HepG2 (cell line): ENCODE data around the gene C1QTNF1. TPM values are rescaled to one million over a fixed set of nuclear protein-coding genes. Genes with fewer than 3 reads are reported as not detected.

Experiments used
- ARNT ChIP-seq: fragments of 450-650 bp; IDR thresholded peaks from 2 replicates; pipeline ENCODE4 v1.6.1; 2017
- DNMT3B ChIP-seq: conservative IDR thresholded peaks from 2 replicates; pipeline ENCODE4 v1.6.1; 2016; ENCODE audit warnings: missing biosample characterization, control low read depth
- ETV5 ChIP-seq: IDR thresholded peaks from 2 replicates; pipeline ENCODE4 v1.6.1; 2018; ENCODE audit warnings: missing biosample characterization, missing genetic modification reagents, inconsistent platforms, borderline replicate concordance
- SOX6 ChIP-seq, 2 experiments: fragments of 450-650 bp in 1 of 2; sonication (generic) in 1 of 2; formaldehyde crosslinking in 1 of 2; IDR thresholded peaks; 2 replicates each; pipeline versions ENCODE4 v1.4.0 to v1.6.1; 2017 to 2020; ENCODE audit warnings: antibody characterized with exemption in 1 of 2, mild to moderate bottlenecking in 1 of 2, missing genetic modification reagents in 1 of 2
- XRCC5 ChIP-seq: fragments of 200-400 bp; formaldehyde crosslinking; optimal IDR thresholded peaks from 2 replicates; pipeline ENCODE3; 2017; ENCODE audit warnings: mild to moderate bottlenecking, low read length
- ZNF441 ChIP-seq: sonication (generic); formaldehyde crosslinking; IDR thresholded peaks from 2 replicates; pipeline ENCODE4 v1.7.0; 2021; ENCODE audit warnings: missing genetic modification reagents, borderline replicate concordance
- ZNF589 ChIP-seq: sonication (generic); formaldehyde crosslinking; conservative IDR thresholded peaks from 2 replicates; pipeline ENCODE4 v1.8.0; 2022; ENCODE audit warnings: mild to moderate bottlenecking, moderate library complexity, missing genetic modification reagents
- polyA plus RNA-seq, 8 experiments: library from polyadenylated mRNA; depleted of rRNA in 3 of 8; stranded (reverse) in 7 of 8; unstranded in 1 of 8; fragments of >200 nt; fragmentation: Illumina TruSeq in 4 of 8; extraction: Trizol in 4 of 8; gene quantifications; 2 replicates each; pipeline versions ENCODE4 v1.2.1 to v1.2.3, GENCODE V29; 2011 to 2016; ENCODE audit warnings: low read depth in 4 of 8, missing spikeins in 1 of 8, mixed read lengths in 1 of 8; ENCODE audit not compliant: insufficient read depth in 1 of 8
- total RNA-seq, 5 experiments: library from RNA; depleted of rRNA; stranded (reverse); fragments of >200 nt; fragmentation: Illumina TruSeq; extraction: Trizol; gene quantifications; 2 replicates each; pipeline ENCODE4 v1.2.3, GENCODE V29; 2016; ENCODE audit warnings: low read depth in 1 of 5
- TF ChIP-seq, protein P1 (sequence below), 2 experiments: sonication (generic) in 1 of 2; formaldehyde crosslinking in 1 of 2; IDR thresholded peaks; 2 replicates each; pipeline versions ENCODE4 v1.4.0 to v1.6.1; 2018 to 2020; ENCODE audit warnings: missing genetic modification reagents in 2 of 2, borderline replicate concordance in 1 of 2, low read depth in 1 of 2, mild to moderate bottlenecking in 1 of 2, missing biosample characterization in 1 of 2
- TF ChIP-seq, protein P2 (sequence below): IDR thresholded peaks from 2 replicates; pipeline ENCODE4 v1.6.1; 2012; ENCODE audit warnings: inconsistent platforms
- TF ChIP-seq, protein P3 (sequence below): sonication (generic); formaldehyde crosslinking; IDR thresholded peaks from 2 replicates; pipeline ENCODE4 v1.8.0; 2022; ENCODE audit warnings: mild to moderate bottlenecking, missing genetic modification reagents, moderate library complexity
- TF ChIP-seq, protein P4 (sequence below): IDR thresholded peaks from 2 replicates; pipeline ENCODE4 v1.6.1; 2016
- TF ChIP-seq, protein P5 (sequence below): sonication (generic); formaldehyde crosslinking; IDR thresholded peaks from 2 replicates; pipeline ENCODE4 v1.8.0; 2022; ENCODE audit warnings: mild to moderate bottlenecking, missing genetic modification reagents, borderline replicate concordance
- TF ChIP-seq, protein P6 (sequence below): sonication (generic); formaldehyde crosslinking; IDR thresholded peaks from 2 replicates; pipeline ENCODE4 v1.5.0; 2020; ENCODE audit warnings: mild to moderate bottlenecking, missing genetic modification reagents
- TF ChIP-seq, protein P7 (sequence below): sonication (generic); formaldehyde crosslinking; IDR thresholded peaks from 2 replicates; pipeline ENCODE4 v1.5.0; 2020; ENCODE audit warnings: missing genetic modification reagents

The C1QTNF1 gene
- total and polyA plus RNA-seq, 2 of the 13 experiments (the other 11 are each of a cell fraction or from before 2014, with no cell fraction given): 0.18 to 0.86 TPM

DNA sequence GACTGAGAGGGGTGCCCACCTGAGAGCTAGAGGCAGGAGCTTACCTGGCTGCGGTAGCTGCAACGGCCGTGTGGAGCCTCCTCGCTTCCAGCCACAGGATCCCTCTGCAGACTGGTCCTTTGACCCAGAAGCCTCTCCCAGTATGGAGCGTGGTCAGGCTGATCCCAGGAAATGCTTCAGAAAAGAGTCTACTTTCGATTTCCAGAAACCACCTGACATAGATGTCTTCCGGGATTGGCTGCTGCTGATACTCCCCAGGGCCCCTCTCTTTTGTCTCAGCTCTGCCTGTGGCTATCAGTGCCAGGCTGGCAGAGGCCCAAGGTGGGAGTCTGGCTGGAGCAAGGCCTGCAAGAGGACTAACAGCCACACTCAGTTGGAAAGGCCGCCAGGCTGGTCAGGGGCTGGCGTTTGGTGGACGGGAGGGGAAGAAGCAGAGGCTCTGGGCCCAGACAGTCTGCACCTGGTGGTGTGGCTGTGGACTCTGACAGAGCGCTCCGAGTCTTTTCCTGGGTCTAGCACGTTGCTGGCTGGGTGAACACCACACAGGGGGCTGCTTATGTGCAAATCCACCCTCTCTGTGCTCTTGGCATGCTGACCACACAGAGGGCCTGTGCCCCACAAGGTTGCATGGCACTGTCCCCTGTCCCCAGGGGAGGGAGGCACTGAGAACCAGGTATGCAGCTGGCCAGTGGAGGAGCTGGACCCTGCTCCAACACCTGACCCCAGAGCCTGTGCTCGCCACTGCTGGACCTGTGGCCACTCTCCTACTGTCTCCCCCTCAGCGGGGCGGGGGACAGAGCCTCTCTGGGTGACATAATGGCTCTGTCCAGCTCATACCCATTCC is 44.0 kb upstream of the C1QTNF1 start, which contains the start of gene LGALS3BP (continued):
- peak; percentile 66; the same call in 1 of the 2 replicates for TF ChIP-seq ZNF589
- TF ChIP-seq DNMT3B (CRISPR knock-in tag): peak; percentile 83; the same call in 1 of the 2 replicates
- TF ChIP-seq SOX6 (IDR thresholded peaks at IDR 0.05): no peak
- peak; percentile 87 for TF ChIP-seq SOX6 (CRISPR knock-in tag; IDR thresholded peaks at IDR 0.05)
- peak; percentile 51; the same call in 1 of the 2 replicates for TF ChIP-seq ETV5 (CRISPR knock-in tag)
- TF ChIP-seq, protein P1, sequence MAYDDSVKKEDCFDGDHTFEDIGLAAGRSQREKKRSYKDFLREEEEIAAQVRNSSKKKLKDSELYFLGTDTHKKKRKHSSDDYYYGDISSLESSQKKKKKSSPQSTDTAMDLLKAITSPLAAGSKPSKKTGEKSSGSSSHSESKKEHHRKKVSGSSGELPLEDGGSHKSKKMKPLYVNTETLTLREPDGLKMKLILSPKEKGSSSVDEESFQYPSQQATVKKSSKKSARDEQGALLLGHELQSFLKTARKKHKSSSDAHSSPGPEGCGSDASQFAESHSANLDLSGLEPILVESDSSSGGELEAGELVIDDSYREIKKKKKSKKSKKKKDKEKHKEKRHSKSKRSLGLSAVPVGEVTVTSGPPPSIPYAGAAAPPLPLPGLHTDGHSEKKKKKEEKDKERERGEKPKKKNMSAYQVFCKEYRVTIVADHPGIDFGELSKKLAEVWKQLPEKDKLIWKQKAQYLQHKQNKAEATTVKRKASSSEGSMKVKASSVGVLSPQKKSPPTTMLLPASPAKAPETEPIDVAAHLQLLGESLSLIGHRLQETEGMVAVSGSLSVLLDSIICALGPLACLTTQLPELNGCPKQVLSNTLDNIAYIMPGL (CRISPR knock-in tag; IDR thresholded peaks at IDR 0.05; ENCODE audit: borderline replicate concordance in 1 of 2, low read depth in 1 of 2): peak; percentile 76 to 87
- TF ChIP-seq, protein P2, sequence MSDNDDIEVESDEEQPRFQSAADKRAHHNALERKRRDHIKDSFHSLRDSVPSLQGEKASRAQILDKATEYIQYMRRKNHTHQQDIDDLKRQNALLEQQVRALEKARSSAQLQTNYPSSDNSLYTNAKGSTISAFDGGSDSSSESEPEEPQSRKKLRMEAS: peak; percentile 74; the same call in 1 of the 2 replicates
- TF ChIP-seq, protein P3, sequence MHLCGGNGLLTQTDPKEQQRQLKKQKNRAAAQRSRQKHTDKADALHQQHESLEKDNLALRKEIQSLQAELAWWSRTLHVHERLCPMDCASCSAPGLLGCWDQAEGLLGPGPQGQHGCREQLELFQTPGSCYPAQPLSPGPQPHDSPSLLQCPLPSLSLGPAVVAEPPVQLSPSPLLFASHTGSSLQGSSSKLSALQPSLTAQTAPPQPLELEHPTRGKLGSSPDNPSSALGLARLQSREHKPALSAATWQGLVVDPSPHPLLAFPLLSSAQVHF (CRISPR knock-in tag): 0 out of 2 replicates have a peak, but pooled peaks have one; percentile 52
- no peak for TF ChIP-seq ARNT
- TF ChIP-seq, protein P4, sequence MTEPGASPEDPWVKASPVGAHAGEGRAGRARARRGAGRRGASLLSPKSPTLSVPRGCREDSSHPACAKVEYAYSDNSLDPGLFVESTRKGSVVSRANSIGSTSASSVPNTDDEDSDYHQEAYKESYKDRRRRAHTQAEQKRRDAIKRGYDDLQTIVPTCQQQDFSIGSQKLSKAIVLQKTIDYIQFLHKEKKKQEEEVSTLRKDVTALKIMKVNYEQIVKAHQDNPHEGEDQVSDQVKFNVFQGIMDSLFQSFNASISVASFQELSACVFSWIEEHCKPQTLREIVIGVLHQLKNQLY: peak; percentile 32; the same call in 1 of the 2 replicates
- TF ChIP-seq ZNF441 (CRISPR knock-in tag): peak; percentile 67; the same call in 1 of the 2 replicates
- TF ChIP-seq, protein P5, sequence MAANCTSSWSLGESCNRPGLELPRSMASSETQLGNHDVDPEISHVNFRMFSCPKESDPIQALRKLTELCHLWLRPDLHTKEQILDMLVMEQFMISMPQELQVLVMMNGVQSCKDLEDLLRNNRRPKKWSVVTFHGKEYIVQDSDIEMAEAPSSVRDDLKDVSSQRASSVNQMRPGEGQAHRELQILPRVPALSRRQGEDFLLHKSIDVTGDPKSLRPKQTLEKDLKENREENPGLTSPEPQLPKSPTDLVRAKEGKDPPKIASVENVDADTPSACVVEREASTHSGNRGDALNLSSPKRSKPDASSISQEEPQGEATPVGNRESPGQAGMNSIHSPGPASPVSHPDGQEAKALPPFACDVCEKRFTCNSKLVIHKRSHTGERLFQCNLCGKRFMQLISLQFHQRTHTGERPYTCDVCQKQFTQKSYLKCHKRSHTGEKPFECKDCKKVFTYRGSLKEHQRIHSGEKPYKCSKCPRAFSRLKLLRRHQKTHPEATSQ: no peak
- TF ChIP-seq, protein P6, sequence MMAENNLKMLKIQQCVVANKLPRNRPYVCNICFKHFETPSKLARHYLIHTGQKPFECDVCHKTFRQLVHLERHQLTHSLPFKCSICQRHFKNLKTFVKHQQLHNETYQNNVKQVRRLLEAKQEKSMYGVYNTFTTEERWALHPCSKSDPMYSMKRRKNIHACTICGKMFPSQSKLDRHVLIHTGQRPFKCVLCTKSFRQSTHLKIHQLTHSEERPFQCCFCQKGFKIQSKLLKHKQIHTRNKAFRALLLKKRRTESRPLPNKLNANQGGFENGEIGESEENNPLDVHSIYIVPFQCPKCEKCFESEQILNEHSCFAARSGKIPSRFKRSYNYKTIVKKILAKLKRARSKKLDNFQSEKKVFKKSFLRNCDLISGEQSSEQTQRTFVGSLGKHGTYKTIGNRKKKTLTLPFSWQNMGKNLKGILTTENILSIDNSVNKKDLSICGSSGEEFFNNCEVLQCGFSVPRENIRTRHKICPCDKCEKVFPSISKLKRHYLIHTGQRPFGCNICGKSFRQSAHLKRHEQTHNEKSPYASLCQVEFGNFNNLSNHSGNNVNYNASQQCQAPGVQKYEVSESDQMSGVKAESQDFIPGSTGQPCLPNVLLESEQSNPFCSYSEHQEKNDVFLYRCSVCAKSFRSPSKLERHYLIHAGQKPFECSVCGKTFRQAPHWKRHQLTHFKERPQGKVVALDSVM: peak; percentile 86; the same call in 1 of the 2 replicates
- TF ChIP-seq XRCC5: peak; percentile 84
- TF ChIP-seq, protein P7, sequence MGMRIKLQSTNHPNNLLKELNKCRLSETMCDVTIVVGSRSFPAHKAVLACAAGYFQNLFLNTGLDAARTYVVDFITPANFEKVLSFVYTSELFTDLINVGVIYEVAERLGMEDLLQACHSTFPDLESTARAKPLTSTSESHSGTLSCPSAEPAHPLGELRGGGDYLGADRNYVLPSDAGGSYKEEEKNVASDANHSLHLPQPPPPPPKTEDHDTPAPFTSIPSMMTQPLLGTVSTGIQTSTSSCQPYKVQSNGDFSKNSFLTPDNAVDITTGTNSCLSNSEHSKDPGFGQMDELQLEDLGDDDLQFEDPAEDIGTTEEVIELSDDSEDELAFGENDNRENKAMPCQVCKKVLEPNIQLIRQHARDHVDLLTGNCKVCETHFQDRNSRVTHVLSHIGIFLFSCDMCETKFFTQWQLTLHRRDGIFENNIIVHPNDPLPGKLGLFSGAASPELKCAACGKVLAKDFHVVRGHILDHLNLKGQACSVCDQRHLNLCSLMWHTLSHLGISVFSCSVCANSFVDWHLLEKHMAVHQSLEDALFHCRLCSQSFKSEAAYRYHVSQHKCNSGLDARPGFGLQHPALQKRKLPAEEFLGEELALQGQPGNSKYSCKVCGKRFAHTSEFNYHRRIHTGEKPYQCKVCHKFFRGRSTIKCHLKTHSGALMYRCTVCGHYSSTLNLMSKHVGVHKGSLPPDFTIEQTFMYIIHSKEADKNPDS: peak; percentile 88; the same call in 1 of the 2 replicates
